Dedifferentiated amniotic fluid mesenchymal stem cell (primary cell): ENCODE measurements around the gene OSBPL6.
"Not testable (repeated sequence)": the region's sequence is repeated elsewhere in the genome, so short reads cannot be mapped to it uniquely, and the experiment has no call there.

Experiments
- DNase-seq: peaks from one replicate; pipeline ENCODE4 v3.0.0-alpha.2; 2016; ENCODE audit errors: extremely low spot score

OSBPL6 gene

GRCh38 chr2:178198441-178198840, 4.1 kb downstream of the OSBPL6 start:
- DNase-seq = not testable (repeated sequence)

DNA sequence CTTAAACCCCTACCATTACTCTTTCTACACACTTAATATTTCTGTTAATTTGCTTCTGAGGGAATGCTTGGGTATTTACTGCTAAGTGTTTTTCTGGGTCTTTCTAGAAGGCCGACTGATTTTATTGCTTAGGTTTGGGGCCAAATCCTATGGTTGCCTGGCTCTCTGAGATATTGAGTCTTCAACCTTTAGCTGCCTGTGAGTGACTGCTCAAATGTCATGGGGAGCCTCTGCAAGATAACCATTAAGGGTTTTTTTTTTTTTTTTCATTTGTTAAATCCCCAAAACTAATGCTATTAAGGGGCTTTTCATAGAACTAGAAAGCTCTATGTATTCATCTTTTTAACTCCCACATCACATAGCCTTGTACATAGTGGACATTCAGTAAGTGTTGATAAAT, 5.0 kb downstream of the OSBPL6 start:
- no peak for DNase-seq

DNA sequence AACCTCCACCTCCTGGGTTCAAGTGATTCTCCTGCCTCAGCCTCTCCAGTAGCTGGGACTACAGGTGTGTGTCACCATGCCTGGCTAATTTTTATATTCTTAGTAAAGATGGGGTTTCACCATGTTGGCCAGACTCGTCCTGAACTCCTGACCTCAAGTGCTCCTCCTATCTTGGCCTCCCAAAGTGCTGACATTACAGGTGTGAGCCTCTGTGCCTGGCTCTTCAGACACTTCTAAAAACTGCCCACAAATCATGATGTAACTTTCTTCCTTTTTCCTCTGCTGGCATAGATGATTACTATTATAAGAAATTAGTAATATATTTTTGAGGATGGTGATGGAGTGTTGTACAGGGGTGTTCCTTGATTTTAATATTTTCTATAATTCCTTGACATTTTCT, 6.0 kb downstream of the OSBPL6 start:
- no peak for DNase-seq

DNA sequence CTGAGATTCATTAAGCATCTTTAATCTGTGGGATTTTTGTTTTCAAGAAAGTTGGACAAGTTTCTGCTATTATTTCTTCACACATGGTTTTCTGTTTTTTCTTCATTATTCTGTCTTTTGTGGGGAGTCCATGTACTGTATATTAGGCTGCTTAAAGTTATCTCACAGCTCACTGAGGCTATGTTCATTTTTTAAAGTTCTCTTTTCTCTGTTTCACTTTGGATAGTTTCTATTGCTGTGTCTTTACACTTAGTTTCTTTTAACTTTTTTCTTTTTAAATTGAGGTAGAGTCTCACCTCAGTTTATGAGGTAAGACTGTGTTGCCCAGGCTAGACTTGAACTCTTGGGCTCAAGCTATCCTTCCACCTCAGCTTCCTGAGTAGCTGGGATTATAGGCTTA, 8.6 kb downstream of the OSBPL6 start:
- DNase-seq = no peak

GRCh38 chr2:178204977-178205376, 10.7 kb downstream of the OSBPL6 start:
- no peak for DNase-seq

GRCh38 chr2:178205853-178206521, 11.7 kb downstream of the OSBPL6 start:
- DNase-seq = no peak

GRCh38 chr2:178208336-178208735, 14.0 kb downstream of the OSBPL6 start:
- no peak for DNase-seq

DNA sequence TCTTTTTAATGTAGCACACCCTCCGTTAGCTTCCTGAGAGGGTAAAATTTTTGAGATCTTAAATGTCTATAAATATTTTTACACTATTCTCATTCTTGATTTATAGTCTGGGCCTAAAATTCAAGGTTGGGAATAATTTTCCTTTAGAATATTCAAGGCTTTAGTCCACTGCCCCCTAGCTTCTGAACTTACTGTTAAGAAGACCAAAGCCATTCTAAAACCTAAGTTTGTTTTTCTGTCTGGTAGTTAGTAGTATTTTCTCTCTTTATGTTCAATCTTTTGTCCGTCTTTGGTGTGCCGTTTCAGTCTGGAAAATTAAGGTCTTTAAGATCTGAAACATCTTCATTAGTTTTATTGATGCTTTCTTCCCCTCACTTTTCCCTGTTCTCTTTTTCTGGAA, 14.5 kb downstream of the OSBPL6 start:
- no peak for DNase-seq

- DNase-seq = no peak
Observed at GRCh38 chr2:178211460-178211859, 17.1 kb downstream of the OSBPL6 start.

GRCh38 chr2:178211943-178212342, 17.6 kb downstream of the OSBPL6 start:
- DNase-seq = no peak

GRCh38 chr2:178213991-178214390, 19.7 kb downstream of the OSBPL6 start:
- DNase-seq = no peak

DNA sequence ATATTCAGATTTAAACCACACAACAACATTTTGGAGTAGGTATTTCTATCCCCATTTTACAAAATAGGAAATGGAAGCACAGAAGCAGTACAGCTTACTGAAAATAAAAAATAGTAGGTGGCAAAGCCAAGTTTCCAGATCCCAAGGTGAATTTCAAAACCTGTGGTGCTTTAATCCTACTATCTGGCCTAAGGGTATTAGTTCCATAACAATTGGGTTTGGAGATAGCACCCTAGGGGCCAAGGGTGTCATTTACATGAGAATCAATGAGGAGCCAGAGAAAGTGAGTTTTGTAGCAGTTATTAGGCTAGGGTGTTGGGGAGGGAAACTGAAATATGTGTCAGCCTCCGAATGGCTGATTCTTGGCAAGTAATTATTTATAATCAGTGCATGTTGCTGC, 24.9 kb downstream of the OSBPL6 start:
- no peak for DNase-seq

GRCh38 chr2:178220814-178221213, 26.5 kb downstream of the OSBPL6 start:
- DNase-seq = no peak

- DNase-seq = no peak
Observed at GRCh38 chr2:178221556-178221955, 27.2 kb downstream of the OSBPL6 start.

DNA sequence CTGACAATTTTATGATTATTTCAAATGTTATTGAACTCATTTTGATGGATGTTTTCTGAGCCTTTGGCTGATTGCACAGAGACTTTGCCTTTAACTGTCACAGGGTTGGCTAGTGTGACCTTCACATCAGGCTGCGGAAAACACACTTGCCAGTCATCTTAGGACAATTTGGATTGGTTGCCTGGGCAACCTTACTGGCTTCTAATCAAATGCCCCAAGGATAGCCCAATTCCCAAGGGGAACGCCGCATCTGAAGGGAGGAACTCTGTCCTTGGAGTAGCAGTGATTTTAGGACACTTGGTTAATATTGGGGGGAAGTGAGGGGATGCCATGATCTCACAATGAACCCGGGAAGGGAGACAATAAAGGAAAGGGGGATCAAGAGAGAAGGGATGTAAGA, 29.5 kb downstream of the OSBPL6 start:
- DNase-seq = no peak

DNA sequence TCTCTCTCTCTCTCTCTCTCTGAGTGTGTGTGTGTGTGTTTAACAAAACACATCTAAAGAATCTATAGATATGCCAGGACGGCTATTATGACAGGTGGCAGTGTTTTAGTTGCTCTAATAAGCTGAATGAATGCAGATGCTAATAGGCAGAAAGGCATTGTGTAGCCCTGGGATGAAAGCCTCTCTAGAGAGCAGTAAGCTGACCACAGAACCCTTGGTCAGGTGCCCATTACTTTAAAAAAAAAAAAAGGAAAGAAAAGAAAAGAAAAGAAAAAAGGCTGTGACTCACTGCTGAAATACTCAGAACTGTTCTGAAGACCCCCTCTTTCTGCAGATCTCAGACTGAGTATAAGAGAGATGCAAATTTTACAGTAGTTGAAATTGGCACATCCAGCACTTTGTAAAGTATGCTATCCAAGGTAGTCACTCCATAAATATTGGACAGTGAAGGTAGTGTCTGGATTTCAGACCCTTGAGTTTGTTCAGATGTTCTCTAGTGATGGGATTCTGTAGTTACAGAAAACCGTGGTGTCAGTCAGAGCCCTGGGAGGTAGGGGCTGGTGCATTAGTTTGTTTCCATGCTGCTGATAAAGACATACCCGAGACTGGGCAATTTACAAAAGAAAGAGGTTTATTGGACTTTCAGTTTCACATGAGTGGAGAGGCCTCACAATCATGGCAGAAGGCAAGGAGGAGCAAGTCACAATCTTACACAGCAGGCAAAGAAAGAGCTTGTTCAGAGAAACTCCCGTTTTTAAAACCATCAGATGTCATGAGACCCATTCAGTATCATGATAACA, 30.9 kb downstream of the OSBPL6 start:
- no peak for DNase-seq

DNA sequence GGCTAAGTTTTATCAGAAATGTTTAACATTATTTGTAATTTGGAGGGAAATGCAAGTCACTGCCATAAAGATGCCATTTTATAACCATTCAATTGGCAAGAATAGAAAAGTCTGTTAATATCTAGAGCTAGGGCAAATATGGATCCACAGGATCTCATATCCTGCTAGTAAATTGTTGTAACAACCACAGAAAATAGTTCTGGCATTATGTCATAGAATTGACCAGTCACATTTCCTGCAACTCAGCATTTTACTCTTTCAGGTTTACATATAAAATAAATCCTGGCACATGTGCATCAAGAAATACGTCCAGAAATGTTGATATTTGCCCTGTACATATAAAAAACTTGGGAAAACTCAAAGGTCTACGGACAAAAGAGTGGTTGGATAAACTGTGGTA, 32.9 kb downstream of the OSBPL6 start:
- no peak for DNase-seq

DNA sequence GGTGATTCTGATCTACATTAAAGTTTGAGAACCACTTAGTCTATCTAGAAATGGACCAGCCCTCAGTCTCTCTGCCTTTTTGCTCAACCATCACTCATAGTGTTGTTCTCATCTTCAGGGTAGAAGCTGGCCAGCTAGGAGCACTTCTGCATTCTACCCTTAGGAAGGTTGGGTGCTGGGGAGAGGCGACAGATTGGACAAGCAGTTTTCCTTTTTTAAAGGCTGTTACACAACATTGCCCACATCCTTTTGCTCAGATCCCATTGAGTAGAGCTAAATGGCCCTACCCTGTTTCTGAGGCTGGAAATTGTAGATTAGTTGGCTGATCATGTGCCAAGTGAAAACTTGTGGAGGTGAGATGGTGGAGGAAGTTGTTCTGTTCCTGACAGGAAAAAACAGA, 35.6 kb downstream of the OSBPL6 start:
- DNase-seq = no peak

GRCh38 chr2:178230396-178230795, 36.1 kb downstream of the OSBPL6 start:
- DNase-seq = no peak

DNA sequence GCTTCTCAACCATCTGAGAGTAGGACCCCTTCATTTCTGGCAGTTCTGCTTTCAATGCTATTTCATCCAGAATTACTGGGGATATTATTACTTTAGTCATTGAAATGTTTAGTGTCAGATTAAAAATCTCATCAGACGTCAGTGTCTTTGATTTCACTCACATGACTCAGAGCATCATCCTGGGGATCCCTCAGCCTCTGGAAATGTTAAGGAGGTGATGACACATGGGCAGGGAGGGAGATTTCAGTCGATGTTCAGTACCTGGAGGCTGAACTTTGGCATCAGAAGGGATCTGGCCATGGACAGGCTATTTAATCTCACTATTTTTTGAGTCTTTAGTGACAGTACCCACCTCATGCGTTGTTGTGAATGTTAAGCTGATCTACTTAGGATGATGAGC, 39.1 kb downstream of the OSBPL6 start:
- DNase-seq = no peak

DNA sequence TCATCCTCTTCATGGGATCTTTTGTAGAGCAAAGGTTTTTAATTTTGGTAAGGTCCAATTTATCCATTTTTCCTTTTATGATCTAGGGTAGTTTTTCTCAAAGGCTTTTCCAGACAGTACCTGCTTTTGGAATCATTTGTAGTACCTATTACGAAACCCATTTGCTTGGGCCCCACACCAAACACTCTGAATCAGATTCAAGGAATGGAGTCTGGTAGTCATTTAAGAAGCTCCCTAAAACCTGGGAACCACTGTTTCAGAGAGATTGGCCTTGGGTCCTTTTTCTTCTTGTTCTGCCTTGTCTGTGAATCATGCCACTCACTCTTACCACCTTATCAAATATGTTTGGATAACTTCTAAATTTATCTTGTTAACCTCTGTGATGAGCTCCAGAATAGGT, 40.3 kb downstream of the OSBPL6 start:
- DNase-seq = no peak

DNA sequence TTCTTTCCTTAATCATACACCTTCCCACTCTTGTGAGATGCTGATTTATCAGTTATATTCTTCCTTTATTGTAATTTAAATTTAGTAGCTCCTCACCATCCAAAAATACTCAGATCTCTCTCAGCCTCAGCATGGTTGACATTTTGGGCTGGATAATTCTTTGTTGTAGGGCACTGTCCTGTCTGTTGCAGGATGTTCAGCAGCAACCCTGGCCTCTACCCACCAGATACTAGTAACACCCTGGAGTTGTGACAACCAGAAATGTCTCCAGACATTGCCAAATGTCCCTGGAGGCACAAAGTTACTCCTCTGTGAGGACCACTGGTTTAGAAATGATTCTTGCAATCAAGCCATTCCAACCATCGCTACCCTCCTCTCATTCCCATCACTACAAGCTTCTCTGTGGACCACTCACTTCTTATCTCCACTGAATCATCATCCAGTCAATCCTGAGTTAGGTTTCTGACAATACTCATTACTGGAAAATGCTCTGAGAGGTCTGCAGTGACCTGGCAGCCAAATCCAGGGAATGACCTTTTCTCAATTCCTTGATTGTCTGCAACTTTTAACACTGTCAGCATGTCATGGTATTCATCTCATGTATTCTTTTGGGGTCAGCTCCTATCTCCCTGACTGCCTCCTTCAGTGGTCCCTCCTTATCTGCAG, 43.3 kb downstream of the OSBPL6 start:
- DNase-seq = no peak

- DNase-seq = no peak
Observed at GRCh38 chr2:178238154-178238521, 43.8 kb downstream of the OSBPL6 start.
